Femur (tissue), 1 donor: ENCODE data around the gene HDAC7.
"Not testable (repeated sequence)": the region's sequence is repeated elsewhere in the genome, so short reads cannot be mapped to it uniquely, and the experiment has no call there.

ENCODE experiments used
- DNase-seq: peaks from one replicate; pipeline ENCODE4 v3.0.0-alpha.2; 2017

HDAC7 gene

DNA sequence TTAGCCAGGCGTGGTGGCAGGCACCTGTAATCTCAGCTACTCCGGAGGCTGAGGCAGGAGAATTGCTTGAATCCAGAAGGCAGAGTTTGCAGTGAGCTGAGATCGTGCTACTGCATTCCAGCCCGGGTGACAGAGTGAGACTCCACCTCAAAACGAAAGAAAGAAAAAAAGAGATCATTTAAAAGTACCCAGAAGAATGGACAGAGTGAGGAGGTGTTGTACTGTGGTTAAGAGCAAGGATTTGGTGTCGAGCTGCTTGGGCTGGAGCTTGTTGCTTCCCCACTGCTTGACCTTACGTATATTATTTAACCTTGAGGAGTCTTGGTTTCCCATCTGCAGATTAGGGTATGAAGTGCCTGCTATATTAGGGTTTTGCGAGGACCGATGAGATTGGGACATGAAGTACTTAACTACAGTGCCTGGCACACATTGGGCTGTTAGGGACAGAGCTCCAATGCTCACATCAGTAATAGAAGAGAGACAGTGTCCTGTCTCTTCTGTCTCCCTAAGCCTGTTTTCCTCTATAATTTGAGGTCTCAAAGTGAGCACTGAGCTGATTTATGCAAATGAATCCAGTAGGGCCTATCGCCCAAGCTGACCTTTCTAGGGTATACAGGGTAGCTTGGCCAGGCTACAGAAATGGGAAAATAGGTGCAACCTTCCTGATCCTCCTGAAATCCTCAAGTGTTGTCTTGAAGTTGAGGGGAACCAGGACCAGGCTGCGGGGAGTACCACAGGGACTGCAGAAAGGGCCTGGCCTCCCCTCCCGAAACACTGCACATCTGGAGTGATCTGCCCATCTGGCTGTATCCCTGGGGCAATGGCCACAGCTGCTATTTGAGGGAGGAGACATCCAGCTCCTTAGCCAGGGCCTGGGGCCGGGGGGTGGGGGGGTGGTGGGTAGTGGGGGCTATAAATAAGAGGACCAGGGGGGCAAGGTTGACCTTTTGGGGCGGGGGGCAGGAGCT, 8.6 kb upstream of the HDAC7 start:
- DNase-seq: peak; percentile 69

- DNase-seq: peak; percentile 65
Observed at GRCh38 chr12:47825173-47825639, 5.5 kb upstream of the HDAC7 start.

- DNase-seq: no peak
Observed at GRCh38 chr12:47824635-47825034, 4.9 kb upstream of the HDAC7 start.

GRCh38 chr12:47824198-47824597, 4.5 kb upstream of the HDAC7 start:
- no peak for DNase-seq

- DNase-seq: no peak
Observed at GRCh38 chr12:47823422-47824086, 3.9 kb upstream of the HDAC7 start.

DNA sequence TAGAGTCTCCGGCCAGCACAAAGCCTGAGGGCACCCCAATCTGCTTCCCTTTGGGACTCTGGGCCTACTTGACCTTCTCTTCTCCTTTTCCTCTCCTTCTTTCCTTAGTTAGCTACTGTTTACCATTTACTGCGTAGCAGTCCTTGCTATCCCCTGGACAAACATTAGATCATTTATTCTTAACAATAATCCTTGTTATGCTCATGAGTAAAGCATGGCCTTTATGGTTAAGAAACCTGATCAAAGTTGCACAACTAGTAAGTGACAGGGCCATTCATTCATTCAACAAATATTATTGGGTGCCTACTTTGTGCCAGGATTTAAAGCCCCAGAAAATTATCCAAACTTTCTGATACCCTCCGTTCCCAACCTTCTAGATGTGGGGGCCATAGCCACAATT, 3.2 kb upstream of the HDAC7 start:
- no peak for DNase-seq

DNA sequence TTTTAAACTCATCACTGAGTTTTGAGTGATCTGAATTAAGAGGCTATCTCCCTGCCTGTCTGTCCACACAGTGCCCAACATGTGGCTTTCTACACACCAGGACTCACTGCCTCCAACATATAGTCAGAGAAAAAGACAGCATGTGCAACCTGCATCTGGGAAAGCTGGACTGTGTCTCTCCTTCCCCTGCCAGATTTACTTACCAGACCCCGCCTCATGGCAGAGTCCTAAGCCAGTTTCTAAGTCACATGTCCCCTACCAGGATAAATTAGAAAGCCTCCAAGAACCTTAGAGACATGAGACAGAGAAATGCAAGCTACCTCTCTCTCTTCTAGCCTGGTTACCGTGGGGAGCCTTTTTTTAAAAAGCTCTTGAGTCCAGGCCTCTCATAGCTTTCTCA, 2.7 kb upstream of the HDAC7 start:
- peak; percentile 55 for DNase-seq

- no peak for DNase-seq
Observed at GRCh38 chr12:47821346-47821706, 1.6 kb upstream of the HDAC7 start.

GRCh38 chr12:47820631-47821345, 1.1 kb upstream of the HDAC7 start:
- DNase-seq: peak; percentile 91

DNA sequence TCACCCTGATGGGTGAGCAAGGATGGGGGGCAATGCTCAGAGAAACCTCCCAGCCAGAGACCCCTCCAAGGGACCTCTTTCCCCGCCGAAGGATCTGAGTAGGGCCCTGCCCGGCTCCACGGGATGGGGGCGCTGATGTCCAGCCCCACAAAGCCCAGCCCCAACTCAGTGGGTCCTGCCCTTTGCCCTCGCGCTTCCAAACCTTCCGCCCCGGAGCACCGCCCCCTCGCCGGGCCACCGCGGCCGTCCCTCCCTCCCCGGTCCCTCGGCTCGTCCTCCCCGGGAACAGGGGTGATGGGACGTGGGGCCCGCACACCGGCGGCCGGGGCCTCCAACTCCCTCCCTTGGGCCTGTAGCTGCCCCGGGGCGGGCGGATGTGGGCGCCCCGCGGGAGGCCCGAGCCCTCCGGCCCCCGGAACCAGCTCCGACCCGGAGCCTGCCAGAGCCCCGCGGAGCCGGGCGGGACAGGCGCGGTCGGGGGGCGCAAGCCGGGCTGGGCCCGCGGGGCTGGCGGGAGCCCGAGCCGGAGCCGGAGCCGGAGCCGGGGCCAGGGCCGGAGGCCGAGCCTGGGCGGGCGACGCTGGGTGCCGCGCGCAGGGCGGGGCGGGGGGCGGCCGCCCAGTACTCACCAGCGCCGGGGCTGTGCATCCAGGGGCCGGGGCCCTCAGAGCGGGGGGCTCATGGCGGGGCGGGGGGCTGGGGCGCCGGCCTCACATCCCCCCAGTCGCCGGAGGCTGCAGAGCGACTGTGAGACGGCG, 386 bp downstream of the HDAC7 start:
- peak; percentile 74 for DNase-seq

DNA sequence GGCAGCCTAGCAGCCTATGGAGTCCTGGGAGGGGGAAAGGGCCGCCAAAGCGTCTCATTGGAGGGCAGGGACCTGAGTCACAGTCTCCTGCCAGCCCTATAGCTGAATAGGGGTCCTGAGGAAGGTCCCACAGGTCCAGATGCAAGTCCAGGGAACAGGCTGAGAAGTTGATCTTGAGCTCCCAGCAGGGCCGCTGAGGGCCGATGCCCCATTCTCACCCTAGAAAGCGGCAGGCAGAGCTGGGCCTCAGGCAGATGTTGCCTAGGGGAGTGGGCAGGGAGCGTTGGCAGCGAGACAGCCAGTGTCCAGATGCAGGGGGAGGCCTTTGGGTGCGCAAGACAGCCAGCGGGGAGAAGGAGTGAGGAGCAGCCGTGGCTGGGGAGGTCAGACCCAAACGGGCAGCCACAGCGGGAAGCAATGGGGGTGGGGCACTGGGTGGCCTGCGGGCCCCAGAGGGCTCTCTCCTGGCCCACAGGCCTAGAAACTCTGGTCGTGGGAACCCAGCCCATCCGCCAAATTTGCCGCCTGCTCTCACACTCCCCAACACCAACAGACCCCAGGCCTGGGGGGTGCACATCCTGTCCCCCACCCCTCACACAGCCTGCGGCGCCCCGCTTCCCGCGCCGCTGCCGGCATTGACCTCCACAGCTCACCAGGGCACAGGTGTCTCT, 1.1 kb downstream of the HDAC7 start:
- DNase-seq: peak; percentile 53

DNA sequence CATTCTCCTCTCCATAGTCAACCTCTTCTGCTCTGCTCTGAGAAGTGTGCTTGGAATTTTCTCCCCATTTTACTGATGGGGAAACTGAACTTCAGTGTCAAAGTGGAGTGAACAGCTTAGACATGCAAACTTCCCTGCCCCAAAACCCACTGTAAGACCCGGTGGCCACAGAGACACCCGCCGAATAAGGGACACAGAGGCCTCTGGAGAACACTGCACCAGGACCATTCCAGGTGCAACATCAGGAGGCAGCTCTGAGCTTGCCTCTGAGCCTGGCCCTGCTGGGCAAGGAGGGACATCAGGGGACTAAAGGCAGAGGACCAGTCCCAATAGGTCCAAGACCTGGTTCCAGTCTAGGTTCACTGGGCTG, 1.7 kb downstream of the HDAC7 start:
- DNase-seq: no peak

GRCh38 chr12:47817272-47818006, 2.3 kb downstream of the HDAC7 start:
- DNase-seq: no peak

DNA sequence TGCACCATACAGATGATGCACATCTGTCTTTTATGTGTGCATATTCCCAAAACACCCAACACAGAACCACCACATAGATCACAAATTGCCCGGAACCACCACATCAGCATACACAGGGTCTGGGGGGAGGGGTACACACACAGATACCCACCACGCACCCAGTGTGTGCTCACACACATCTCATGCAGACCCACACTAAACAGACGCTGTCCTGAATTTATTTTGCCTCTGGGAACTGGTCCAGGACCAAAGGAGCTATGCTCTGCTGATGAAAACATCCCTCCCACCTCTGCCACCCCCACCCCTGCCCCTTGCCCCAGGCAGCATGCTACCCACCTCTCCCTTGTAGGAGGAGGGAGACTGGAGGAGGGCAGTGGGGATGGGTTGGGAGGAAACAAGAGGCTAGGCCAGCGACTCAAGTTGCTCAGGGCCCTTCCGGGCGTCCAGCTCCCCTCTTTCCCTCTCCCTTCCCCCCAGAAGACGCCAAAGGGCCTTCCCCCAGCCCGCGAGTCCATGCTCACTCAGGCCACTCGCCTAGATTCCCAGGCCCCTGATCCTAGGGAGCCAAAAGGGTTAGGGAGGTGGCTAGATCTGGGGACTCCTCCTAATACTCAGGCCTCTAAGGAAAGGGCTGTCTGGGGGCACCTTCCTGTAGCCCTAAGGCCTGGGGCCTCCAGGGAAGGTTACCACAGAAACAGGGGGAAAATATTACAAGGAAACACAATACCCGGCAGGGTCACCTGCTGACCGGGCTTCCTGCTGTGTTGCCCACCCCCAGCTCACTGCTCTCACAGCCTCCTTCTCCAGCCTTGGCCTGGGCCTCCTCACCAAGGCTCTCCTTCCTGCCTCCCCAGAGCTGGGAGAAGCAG, 3.1 kb downstream of the HDAC7 start:
- DNase-seq: no peak

DNA sequence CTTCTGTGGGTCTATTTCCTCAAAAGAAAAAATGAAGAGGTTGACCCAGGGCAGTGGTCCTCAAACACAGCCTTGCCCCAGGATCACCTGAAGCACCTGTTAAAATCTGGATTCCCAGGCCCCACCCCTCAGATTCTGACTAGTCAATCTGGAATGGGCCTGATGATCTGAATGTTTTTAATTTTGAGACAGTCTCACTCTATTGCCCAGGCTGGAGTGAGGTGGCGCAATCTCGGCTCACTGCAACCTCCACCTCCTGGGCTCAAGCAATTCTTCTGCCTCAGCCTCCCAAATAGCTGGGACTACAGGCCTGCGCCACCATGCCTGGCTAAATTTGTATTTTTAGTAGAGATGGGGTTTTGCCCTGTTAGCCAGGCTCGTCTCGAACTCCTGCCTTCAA, 4.3 kb downstream of the HDAC7 start:
- DNase-seq: not testable (repeated sequence)

DNA sequence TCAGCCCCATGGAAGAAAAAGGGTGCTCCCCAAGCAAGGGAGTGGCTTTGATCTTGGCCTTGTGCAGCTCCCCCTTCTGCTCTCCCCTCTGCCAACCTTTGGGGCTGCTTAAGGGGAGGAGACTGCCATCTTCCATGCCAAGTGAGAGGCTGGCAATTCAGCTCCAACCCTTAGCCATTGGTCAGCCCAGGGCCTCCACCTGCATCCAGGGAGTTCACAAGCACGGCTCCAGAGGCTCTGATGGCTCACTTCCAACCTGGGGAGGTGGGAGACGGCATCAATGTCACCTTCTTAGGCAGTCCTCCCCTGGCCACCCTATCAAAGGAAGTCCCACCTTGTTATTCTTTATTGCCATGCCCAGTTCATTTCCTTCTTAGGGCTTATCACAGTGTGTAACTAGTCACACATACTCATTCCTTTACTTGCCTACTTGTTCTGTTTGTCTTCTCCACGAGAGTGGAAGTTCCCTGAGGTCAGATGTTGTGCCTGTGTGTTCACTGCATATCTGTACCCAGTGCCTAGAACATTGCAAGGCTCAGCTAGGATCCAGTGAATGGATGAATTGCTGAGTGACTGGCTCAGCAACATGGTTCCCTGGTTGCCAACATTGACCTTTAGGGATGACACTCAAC, 5.0 kb downstream of the HDAC7 start:
- DNase-seq: no peak

DNA sequence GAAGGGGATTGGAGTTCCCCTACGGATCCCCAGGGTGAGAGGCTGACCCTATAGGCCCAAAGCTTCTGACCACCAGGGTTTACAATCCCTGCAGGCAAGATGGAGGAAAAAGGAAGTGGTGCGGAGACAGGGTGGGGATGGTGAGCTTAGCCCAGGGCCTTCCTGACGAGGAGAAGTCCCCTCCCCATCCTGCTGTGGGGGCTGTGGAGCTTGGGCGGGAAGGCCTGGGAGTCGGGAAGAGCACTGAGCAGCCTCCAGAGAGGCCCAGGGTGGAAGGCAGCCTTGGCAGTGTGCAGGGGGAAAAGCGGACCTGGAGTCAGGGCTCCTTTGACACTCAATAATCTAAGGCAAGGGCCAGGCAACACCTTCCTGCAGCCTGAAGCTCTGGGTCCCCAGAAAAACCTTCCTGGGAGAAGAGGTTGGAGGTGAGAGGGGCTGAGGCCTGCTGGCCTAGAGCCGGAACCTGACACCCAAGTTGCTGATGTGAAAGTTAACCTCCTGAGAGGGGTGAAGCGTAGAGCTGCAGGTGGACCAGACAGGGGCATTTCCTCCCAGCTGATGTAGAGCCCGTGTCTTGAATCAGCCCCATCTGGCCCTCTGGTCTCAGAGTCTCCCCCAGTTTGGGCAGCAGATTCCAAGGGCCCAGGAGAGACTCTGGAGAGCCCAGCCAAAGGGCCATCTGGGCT, 6.0 kb downstream of the HDAC7 start:
- DNase-seq: no peak

- DNase-seq: peak; percentile 90
Observed at GRCh38 chr12:47812797-47813510, 6.7 kb downstream of the HDAC7 start.
